H1 (cell line): ENCODE measurements around the gene GSTA1.
"Not testable (repeated sequence)": the region's sequence is repeated elsewhere in the genome, so short reads cannot be mapped to it uniquely, and the experiment has no call there.

Source experiments
- ASH2L ChIP-seq: fragments of 200-600, 300-600 bp; sonication (generic); IDR thresholded peaks from one replicate; pipeline ENCODE4 v1.7.1; 2017; ENCODE audit warnings: low read length
- BRCA1 ChIP-seq: IDR thresholded peaks from 2 replicates; pipeline ENCODE4 v1.6.1; 2012; ENCODE audit warnings: low read depth, low read length, improper control_type of control experiment
- EZH2 ChIP-seq: fragments of 200-600 bp; sonication (generic); IDR thresholded peaks from 2 replicates; pipeline ENCODE4 v1.7.1; 2012; ENCODE audit warnings: low read depth, mild to moderate bottlenecking, moderate library complexity, low read length, inconsistent platforms; ENCODE audit not compliant: severe bottlenecking
- HDAC2 ChIP-seq, 2 experiments: fragments of 300-600 bp in 1 of 2; sonication (generic) in 1 of 2; IDR thresholded peaks; 2 replicates each; pipeline ENCODE4 v1.6.1; 2011 to 2012; ENCODE audit warnings: low read depth in 2 of 2, low read length in 2 of 2, mild to moderate bottlenecking in 2 of 2, moderate library complexity in 2 of 2, borderline replicate concordance in 1 of 2, inconsistent platforms in 1 of 2
- POLR2A ChIP-seq, 2 experiments: IDR thresholded peaks; 1 replicate in 1 of 2; 2 replicates in 1 of 2; pipeline ENCODE4 v1.6.1; 2011; ENCODE audit warnings: low read depth in 2 of 2, low read length in 2 of 2, mild to moderate bottlenecking in 2 of 2; ENCODE audit errors: control extremely low read depth in 1 of 2
- RAD21 ChIP-seq, 2 experiments: IDR thresholded peaks in 1 of 2; conservative IDR thresholded peaks in 1 of 2; 2 replicates each; pipeline ENCODE4 v1.6.1; 2011; ENCODE audit warnings: low read depth in 2 of 2, low read length in 2 of 2, improper control_type of control experiment in 1 of 2, inconsistent platforms in 1 of 2, mild to moderate bottlenecking in 1 of 2, moderate library complexity in 1 of 2
- RBBP5 ChIP-seq: IDR thresholded peaks from 2 replicates; pipeline ENCODE4 v1.7.1; 2012; ENCODE audit warnings: low read depth, mild to moderate bottlenecking, inconsistent platforms, low read length, moderate library complexity, borderline replicate concordance
- SIN3A ChIP-seq, 2 experiments: IDR thresholded peaks in 1 of 2; conservative IDR thresholded peaks in 1 of 2; 2 replicates each; pipeline ENCODE4 v1.6.1; 2011 to 2012; ENCODE audit warnings: low read length in 2 of 2, improper control_type of control experiment in 1 of 2, low read depth in 1 of 2, mild to moderate bottlenecking in 1 of 2
- SP1 ChIP-seq: IDR thresholded peaks from 2 replicates; pipeline ENCODE4 v1.6.1; 2011; ENCODE audit warnings: low read depth, low read length
- SP4 ChIP-seq: IDR thresholded peaks from 2 replicates; pipeline ENCODE4 v1.6.1; 2012; ENCODE audit warnings: low read length, inconsistent platforms
- TAF1 ChIP-seq: IDR thresholded peaks from 2 replicates; pipeline ENCODE4 v1.6.1; 2011; ENCODE audit warnings: mild to moderate bottlenecking, low read depth, low read length
- ZNF274 ChIP-seq: IDR thresholded peaks from 2 replicates; pipeline ENCODE4 v1.7.0; 2012; ENCODE audit warnings: low read length, borderline replicate concordance; ENCODE audit errors: extremely low read depth
- TF ChIP-seq, protein P1 (sequence below), 3 experiments: IDR thresholded peaks; 1 replicate in 2 of 3; 2 replicates in 1 of 3; pipeline versions ENCODE4 v1.5.1 to v1.6.1; 2011; ENCODE audit warnings: low read length in 3 of 3, mild to moderate bottlenecking in 3 of 3, inconsistent platforms in 2 of 3, low read depth in 1 of 3, moderate library complexity in 1 of 3; ENCODE audit not compliant: insufficient read depth in 1 of 3; ENCODE audit errors: control extremely low read depth in 1 of 3

DNA sequence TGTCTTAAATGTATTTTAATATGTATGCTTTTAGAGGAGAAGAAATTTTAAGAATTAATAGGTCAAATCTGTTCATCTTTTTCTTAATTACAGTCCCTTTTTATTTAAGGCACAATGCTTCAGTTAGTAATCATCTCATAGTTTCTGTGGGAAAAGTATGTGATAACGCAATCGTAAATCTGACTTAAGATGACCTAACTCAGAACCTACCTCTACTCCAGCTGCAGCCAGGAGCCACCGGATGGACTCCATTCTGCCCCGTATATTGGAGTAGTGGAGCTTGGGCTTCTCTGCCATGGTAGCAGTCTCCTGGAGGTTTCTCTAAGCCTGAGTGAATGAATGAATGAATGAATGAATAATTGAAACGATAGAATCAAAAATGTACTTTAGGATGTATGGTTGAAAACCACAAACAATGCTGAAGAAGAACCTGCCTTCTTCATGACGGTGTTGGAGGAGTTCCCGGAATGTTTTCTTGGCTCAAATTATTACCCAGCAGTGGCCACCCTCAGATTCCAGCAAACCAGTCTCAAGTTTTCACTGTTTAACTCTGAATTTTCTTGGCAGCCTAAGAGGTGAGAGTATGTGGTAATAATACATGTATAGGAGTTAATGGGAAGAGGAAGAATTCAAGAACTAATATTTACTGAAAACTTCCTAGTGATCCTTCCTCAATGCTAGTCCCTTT is 45.8 kb downstream of the GSTA1 start:
- TF ChIP-seq EZH2; POLR2A (IDR thresholded peaks at IDR 0.05; ENCODE audit: control extremely low read depth in 1 of 2, low read depth in 2 of 2, low read length in 2 of 2); SP1; SP4; RAD21 (IDR thresholded peaks at IDR 0.05 in 1 of 2, conservative IDR thresholded peaks at IDR 0.05 in 1 of 2; ENCODE audit: low read depth in 2 of 2, low read length in 2 of 2); TAF1; SIN3A (conservative IDR thresholded peaks at IDR 0.05 in 1 of 2, IDR thresholded peaks at IDR 0.05 in 1 of 2; ENCODE audit: low read depth in 1 of 2, low read length in 2 of 2); HDAC2 (IDR thresholded peaks at IDR 0.05; ENCODE audit: borderline replicate concordance in 1 of 2, low read depth in 2 of 2, low read length in 2 of 2); BRCA1; RBBP5; ASH2L; ZNF274: not testable (repeated sequence)
- TF ChIP-seq, protein P1, sequence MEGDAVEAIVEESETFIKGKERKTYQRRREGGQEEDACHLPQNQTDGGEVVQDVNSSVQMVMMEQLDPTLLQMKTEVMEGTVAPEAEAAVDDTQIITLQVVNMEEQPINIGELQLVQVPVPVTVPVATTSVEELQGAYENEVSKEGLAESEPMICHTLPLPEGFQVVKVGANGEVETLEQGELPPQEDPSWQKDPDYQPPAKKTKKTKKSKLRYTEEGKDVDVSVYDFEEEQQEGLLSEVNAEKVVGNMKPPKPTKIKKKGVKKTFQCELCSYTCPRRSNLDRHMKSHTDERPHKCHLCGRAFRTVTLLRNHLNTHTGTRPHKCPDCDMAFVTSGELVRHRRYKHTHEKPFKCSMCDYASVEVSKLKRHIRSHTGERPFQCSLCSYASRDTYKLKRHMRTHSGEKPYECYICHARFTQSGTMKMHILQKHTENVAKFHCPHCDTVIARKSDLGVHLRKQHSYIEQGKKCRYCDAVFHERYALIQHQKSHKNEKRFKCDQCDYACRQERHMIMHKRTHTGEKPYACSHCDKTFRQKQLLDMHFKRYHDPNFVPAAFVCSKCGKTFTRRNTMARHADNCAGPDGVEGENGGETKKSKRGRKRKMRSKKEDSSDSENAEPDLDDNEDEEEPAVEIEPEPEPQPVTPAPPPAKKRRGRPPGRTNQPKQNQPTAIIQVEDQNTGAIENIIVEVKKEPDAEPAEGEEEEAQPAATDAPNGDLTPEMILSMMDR (IDR thresholded peaks at IDR 0.05; ENCODE audit: control extremely low read depth in 1 of 3, insufficient read depth in 1 of 3, low read depth in 1 of 3, low read length in 3 of 3): not testable (repeated sequence)
